Measurements from ENCODE around the gene DCTN3. TPM values are rescaled to one million over a fixed set of nuclear protein-coding genes. Genes with fewer than 3 reads are reported as not detected.

Gene DCTN3
- total and polyA plus RNA-seq, 8 donors: 9.3 to 107 (median 55.4) TPM

- peaks cover 0 to 48% (median 17%) of the 10 kb centered on the region in 4 donors for H3K36me3 ChIP-seq
- peak overlapping the region; percentile 95 to 99 (median 98) for H3K27ac ChIP-seq
- DNase-seq: peak; percentile 85 to 89
- TF ChIP-seq CTCF (IDR thresholded peaks at IDR 0.05) (peak in 5 of 7 experiments; percentile 67 to 89 (median 73)), EP300 (IDR thresholded peaks at IDR 0.05) (no peak), POLR2AphosphoS5 (IDR thresholded peaks at IDR 0.05) (peak in 2 of 3 donors; percentile 13 to 26), POLR2A (IDR thresholded peaks at IDR 0.05) (no peak)
- WGBS, 5 donors: 10 to 17% (median 14%) methylated on average over 15 to 18 of the region's 18 CpGs
- H3K27me3 ChIP-seq: no peaks in the 10 kb centered on the region
- H3K4me1 ChIP-seq: peaks cover 0 to 40% (median 29%) of the 10 kb centered on the region in 4 donors
- no peaks in the 10 kb centered on the region for H3K9me3 ChIP-seq
- intact Hi-C loops (cut with DNase I; ENCODE audit: low total_unique reads): no loop called here
- H3K4me3 ChIP-seq: peak overlapping the region; percentile 55 to 72 (median 66)
Observed at GRCh38 chr9:34664281-34665066, 44.2 kb upstream of the DCTN3 start.

DNA sequence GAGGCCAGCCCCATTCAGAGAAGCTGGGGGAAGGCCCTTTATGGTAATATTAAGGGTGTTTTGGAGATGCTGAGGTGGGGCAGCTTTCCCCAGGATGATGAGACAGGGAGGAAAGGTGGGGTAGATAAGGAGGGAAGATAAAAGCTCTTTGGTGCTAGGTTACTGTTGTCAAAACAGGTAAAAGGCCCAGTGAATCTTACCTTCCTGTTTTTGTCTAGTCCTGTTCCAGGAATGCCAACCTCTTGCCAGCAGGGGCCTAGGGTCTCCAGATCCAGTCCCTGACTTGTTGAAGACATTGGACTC lies 43.0 kb upstream of the DCTN3 start:
- DNase-seq: no peak
- H3K4me3 ChIP-seq: no peak overlapping the region
- intact Hi-C loops (cut with DNase I; ENCODE audit: low total_unique reads): no loop called here
- peak overlapping the region in 1 of 5 donors; percentile 98 for H3K27ac ChIP-seq
- H3K9me3 ChIP-seq: no peaks in the 10 kb centered on the region
- H3K4me1 ChIP-seq: peaks cover 0 to 40% (median 29%) of the 10 kb centered on the region in 4 donors
- peaks cover 0 to 38% (median 15%) of the 10 kb centered on the region in 4 donors for H3K36me3 ChIP-seq
- TF ChIP-seq EP300 (IDR thresholded peaks at IDR 0.05): no peak
- no peak for TF ChIP-seq CTCF (IDR thresholded peaks at IDR 0.05)
- TF ChIP-seq POLR2AphosphoS5 (IDR thresholded peaks at IDR 0.05): no peak
- TF ChIP-seq POLR2A (IDR thresholded peaks at IDR 0.05): no peak
- H3K27me3 ChIP-seq: no peaks in the 10 kb centered on the region

DNA sequence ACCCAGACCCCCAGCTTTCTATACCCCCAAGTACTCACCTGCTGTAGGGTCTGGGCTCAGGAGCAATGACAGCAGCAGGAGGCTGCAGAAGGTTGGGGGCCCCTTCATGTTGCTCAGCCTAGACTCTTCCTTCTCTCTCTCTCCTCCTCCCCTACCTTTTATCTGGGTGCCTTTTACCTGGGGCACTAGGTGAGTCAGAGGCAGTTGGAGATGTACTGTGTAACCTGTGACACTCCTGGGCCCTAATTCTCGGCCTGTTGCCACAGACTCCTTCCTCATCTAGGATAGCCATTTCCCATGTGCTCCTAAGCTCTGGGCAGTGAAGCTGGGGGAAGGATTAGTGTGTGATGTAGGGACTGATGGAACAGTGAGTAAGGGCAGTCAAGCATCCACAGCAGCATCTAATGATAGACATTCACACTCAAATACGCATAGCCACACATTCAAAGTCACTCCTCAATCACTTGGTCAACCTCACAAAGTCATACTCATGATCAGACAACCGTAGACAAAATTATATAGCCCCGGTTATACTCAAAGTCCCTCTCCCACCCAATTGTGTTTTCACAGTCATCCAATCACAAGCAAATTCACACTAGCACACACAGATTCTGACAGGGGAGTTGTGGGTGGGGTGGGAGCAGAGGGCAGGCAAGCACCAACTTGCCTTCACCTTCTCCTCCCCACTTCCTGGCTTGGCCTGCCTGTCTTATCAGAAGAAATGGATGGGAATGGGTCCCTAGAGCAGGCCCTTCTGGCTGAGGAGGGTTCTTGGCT lies 42.4 kb upstream of the DCTN3 start, which contains the start of gene CCL27:
Gene CCL27 (minus strand): TSS at position 132 of the 777 bp plus-strand sequence. CDS start 24 bp downstream, at position 108.
- Histone ChIP-seq H3K27ac (peak within 1 kb of the TSS in 1 of 5 donors; percentile 98), H3K27me3 (no peaks in the 10 kb centered on the region), H3K36me3 (peaks cover 0 to 34% (median 15%) of the 10 kb centered on the region in 4 donors), H3K4me1 (peaks cover 0 to 36% (median 26%) of the 10 kb centered on the region in 4 donors), H3K9me3 (no peaks in the 10 kb centered on the region), H3K4me3 (no peak within 1 kb of the TSS)
- no peak for DNase-seq
- no peak for TF ChIP-seq POLR2AphosphoS5 (IDR thresholded peaks at IDR 0.05)
- no peak for TF ChIP-seq POLR2A (IDR thresholded peaks at IDR 0.05)
- TF ChIP-seq EP300 (IDR thresholded peaks at IDR 0.05): no peak
- TF ChIP-seq CTCF (IDR thresholded peaks at IDR 0.05): no peak
- 77 to 88% (median 85%) methylated on average over 4 of the region's 4 CpGs for WGBS, 5 donors
- intact Hi-C loops (cut with DNase I; ENCODE audit: low total_unique reads): no loop called here

GRCh38 chr9:34659592-34660253 lies 39.4 kb upstream of the DCTN3 start:
- WGBS, 5 donors: 72 to 97% (median 79%) methylated on average over 6 to 8 of the region's 8 CpGs
- no peak for DNase-seq
- intact Hi-C loops (cut with DNase I; ENCODE audit: low total_unique reads): no loop called here

More at GRCh38 chr9:34659592-34660253, 39.4 kb upstream of the DCTN3 start:
- Histone ChIP-seq H3K36me3 (peaks cover 0 to 34% (median 15%) of the 10 kb centered on the region in 4 donors), H3K4me3 (no peak overlapping the region), H3K4me1 (peaks cover 6 to 23% (median 17%) of the 10 kb centered on the region in 4 donors), H3K27me3 (no peaks in the 10 kb centered on the region), H3K27ac (no peak overlapping the region), H3K9me3 (no peaks in the 10 kb centered on the region)
- TF ChIP-seq EP300 (IDR thresholded peaks at IDR 0.05) (no peak), POLR2A (IDR thresholded peaks at IDR 0.05) (no peak), CTCF (IDR thresholded peaks at IDR 0.05) (no peak), POLR2AphosphoS5 (IDR thresholded peaks at IDR 0.05) (no peak)
